Ovary (tissue), 9 donors: Measurements from ENCODE around the gene UTS2R. TPM values are rescaled to one million over a fixed set of nuclear protein-coding genes. Genes with fewer than 3 reads are reported as not detected.

ENCODE experiments used
- DNase-seq, 5 donors: peaks; one replicate each; pipeline ENCODE4 v3.0.0-alpha.2; 2019 to 2020
- H3K27ac ChIP-seq, 2 donors: fragments of 200-600 bp; one replicate each; pipeline versions ENCODE4 v1.5.1 to v1.8.0; 2019 to 2022
- H3K27me3 ChIP-seq: fragments of 200-600 bp; one replicate; pipeline ENCODE4 v1.8.0; 2022
- H3K36me3 ChIP-seq: fragments of 200-600 bp; sonication (generic); one replicate; pipeline ENCODE4 v1.5.1; 2019
- H3K4me1 ChIP-seq: one replicate; pipeline ENCODE4 v1.8.1; 2013; ENCODE audit warnings: mild to moderate bottlenecking, moderate library complexity; ENCODE audit not compliant: insufficient read depth
- H3K4me3 ChIP-seq: fragments of 200-600 bp; sonication (generic); one replicate; pipeline ENCODE4 v1.5.1; 2017
- H3K9me3 ChIP-seq, 2 donors: fragments of 200-600 bp in 1 of 2; sonication (generic) in 1 of 2; one replicate each; pipeline versions ENCODE4 v1.5.1 to v1.8.1; 2013 to 2019; ENCODE audit warnings: mild to moderate bottlenecking in 1 of 2, moderate library complexity in 1 of 2
- CTCF ChIP-seq, 3 donors: fragments of 450-650 bp in 2 of 3; fragments of 200-600 bp in 1 of 3; IDR thresholded peaks; one replicate each; pipeline versions ENCODE4 v1.5.1 to v1.8.0; 2016 to 2022; ENCODE audit warnings: antibody characterized with exemption in 3 of 3, mild to moderate bottlenecking in 1 of 3
- EP300 ChIP-seq: sonication (generic); formaldehyde crosslinking; IDR thresholded peaks from one replicate; pipeline ENCODE4 v1.6.1; 2017; ENCODE audit warnings: antibody characterized with exemption
- POLR2A ChIP-seq: fragments of 450-650 bp; IDR thresholded peaks from one replicate; pipeline ENCODE4 v1.6.1; 2017; ENCODE audit warnings: antibody characterized with exemption, mild to moderate bottlenecking, moderate library complexity
- WGBS, 3 donors: extraction: QIAGEN DNeasy Blood & Tissue Kit in 1 of 3; methylation state at CpG; one replicate each; pipeline versions ENCODE4 v1.1.5 to v1.1.7; 2013 to 2017; 5-methylcytosine and 5-hydroxymethylcytosine counted together
- intact Hi-C, 4 donors: fragments of 100-400 bp; cut with DNase I; formaldehyde crosslinking; loops; one replicate each; pipeline versions ENCODE4 v1.11.0 to v1.15.1; 2022 to 2023
- polyA plus RNA-seq, 2 donors: library from polyadenylated mRNA; stranded (reverse); fragments of 200-250 nt in 1 of 2; fragments of 350-450 nt in 1 of 2; fragmentation: Illumina TruSeq in 1 of 2; extraction: RNeasy Lipid Tissue Mini Kit (QIAGEN cat#74804) in 1 of 2; gene quantifications; one replicate each; pipeline ENCODE4 v1.2.3, GENCODE V29; 2013 to 2014
- total RNA-seq, 7 donors: library from RNA; depleted of rRNA in 2 of 7; stranded (reverse); fragments of >200 nt in 2 of 7; fragmentation: NEBNext Ultra II Directional in 3 of 7; extraction: Animal tissue kit (Norgen Biotek cat#: 25700) in 3 of 7; gene quantifications; one replicate each; pipeline versions ENCODE4 v1.1.0 to v1.2.4, GENCODE V29; 2016 to 2023
- donor health status: DM: no; HTN: no; CAD: no; lungs with moderate emphysema.
- donor health status: DM: no; HTN: no; CAD: no.
- donor health status: Bipolar disorder and iron deficiency.
- donor health status: DM: yes; HTN: yes; CAD: no.
- donor health status: DM: no; HTN: no; CAD: no.
- donor health status: DM: yes; HTN: yes; CAD: no.

The UTS2R gene
- total and polyA plus RNA-seq, 9 donors = not detected

GRCh38 chr17:82327757-82328140, 43.8 kb upstream of the UTS2R start:
- H3K36me3 ChIP-seq = no peaks in the 10 kb centered on the region
- DNase-seq = no peak
- no peaks in the 10 kb centered on the region for H3K9me3 ChIP-seq
- no peak overlapping the region for H3K4me3 ChIP-seq
- no peak overlapping the region for H3K27ac ChIP-seq
- 64 to 84% (median 73%) methylated on average over 16 of the region's 16 CpGs for WGBS, 3 donors
- H3K27me3 ChIP-seq = no peaks in the 10 kb centered on the region
- TF ChIP-seq EP300 (no peak), POLR2A (no peak), CTCF (IDR thresholded peaks at IDR 0.05) (no peak)
- intact Hi-C loops = loop anchor here in 2 of 4 donors (10.0 kb wide), 2 partner anchors 83 to 303 kb away; partner anchors contain the start of genes CENPX (in 1 of the 2) and LRRC45 (in 1 of the 2)
- H3K4me1 ChIP-seq = peaks cover 11% of the 10 kb centered on the region

GRCh38 chr17:82328141-82328993, 43.2 kb upstream of the UTS2R start:
- Histone ChIP-seq H3K4me1 (peaks cover 14% of the 10 kb centered on the region), H3K9me3 (no peaks in the 10 kb centered on the region), H3K27ac (no peak overlapping the region), H3K4me3 (no peak overlapping the region), H3K27me3 (no peaks in the 10 kb centered on the region), H3K36me3 (no peaks in the 10 kb centered on the region)
- no peak for TF ChIP-seq EP300
- no peak for TF ChIP-seq POLR2A
- TF ChIP-seq CTCF (IDR thresholded peaks at IDR 0.05) = no peak
- DNase-seq = no peak
- WGBS, 3 donors = 68 to 79% (median 75%) methylated on average over 26 to 28 of the region's 28 CpGs
- intact Hi-C loops = loop anchor here in 2 of 4 donors (10.0 kb wide), 2 partner anchors 84 to 304 kb away; partner anchors contain the start of genes CENPX (in 1 of the 2) and LRRC45 (in 1 of the 2)

GRCh38 chr17:82328994-82329507, 42.5 kb upstream of the UTS2R start:
- no peak overlapping the region for H3K4me3 ChIP-seq
- TF ChIP-seq EP300 (no peak), CTCF (IDR thresholded peaks at IDR 0.05) (no peak), POLR2A (no peak)
- H3K27me3 ChIP-seq = no peaks in the 10 kb centered on the region
- no peaks in the 10 kb centered on the region for H3K36me3 ChIP-seq
- intact Hi-C loops = loop anchor here in 2 of 4 donors (10.0 kb wide), 2 partner anchors 84 to 304 kb away; partner anchors contain the start of genes CENPX (in 1 of the 2) and LRRC45 (in 1 of the 2)
- WGBS, 3 donors = 88 to 93% (median 88%) methylated on average over 15 of the region's 15 CpGs
- no peak overlapping the region for H3K27ac ChIP-seq
- peaks cover 14% of the 10 kb centered on the region for H3K4me1 ChIP-seq
- no peaks in the 10 kb centered on the region for H3K9me3 ChIP-seq
- DNase-seq = peak in 1 of 5 donors; percentile 22

- WGBS, 3 donors = 47 to 88% (median 52%) methylated on average over 10 to 19 of the region's 19 CpGs
- DNase-seq = no peak
- Histone ChIP-seq H3K36me3 (no peaks in the 10 kb centered on the region), H3K27me3 (no peaks in the 10 kb centered on the region), H3K4me3 (no peak overlapping the region), H3K4me1 (peaks cover 22% of the 10 kb centered on the region), H3K9me3 (no peaks in the 10 kb centered on the region), H3K27ac (no peak overlapping the region)
- no peak for TF ChIP-seq POLR2A
- TF ChIP-seq CTCF (IDR thresholded peaks at IDR 0.05) = no peak
- TF ChIP-seq EP300 = no peak
- intact Hi-C loops = loop anchor here in 2 of 4 donors (10.0 kb wide), 2 partner anchors 85 to 305 kb away; partner anchors contain the start of genes CENPX (in 1 of the 2) and LRRC45 (in 1 of the 2)
Measured at GRCh38 chr17:82329683-82330321, 41.8 kb upstream of the UTS2R start.
